Breast epithelium (tissue), 3 donors: ENCODE results near the gene SCN1A.

Experiments used
- POLR2A ChIP-seq: fragments of 450-650 bp; IDR thresholded peaks from one replicate; pipeline ENCODE4 v1.6.1; 2016; ENCODE audit warnings: antibody characterized with exemption, mild to moderate bottlenecking, moderate library complexity
- TF ChIP-seq, protein P1 (sequence below), 3 donors: fragments of 450-650 bp; IDR thresholded peaks; one replicate each; pipeline ENCODE4 v1.5.1; 2016 to 2017; ENCODE audit warnings: antibody characterized with exemption in 3 of 3, mild to moderate bottlenecking in 3 of 3, moderate library complexity in 3 of 3

DNA sequence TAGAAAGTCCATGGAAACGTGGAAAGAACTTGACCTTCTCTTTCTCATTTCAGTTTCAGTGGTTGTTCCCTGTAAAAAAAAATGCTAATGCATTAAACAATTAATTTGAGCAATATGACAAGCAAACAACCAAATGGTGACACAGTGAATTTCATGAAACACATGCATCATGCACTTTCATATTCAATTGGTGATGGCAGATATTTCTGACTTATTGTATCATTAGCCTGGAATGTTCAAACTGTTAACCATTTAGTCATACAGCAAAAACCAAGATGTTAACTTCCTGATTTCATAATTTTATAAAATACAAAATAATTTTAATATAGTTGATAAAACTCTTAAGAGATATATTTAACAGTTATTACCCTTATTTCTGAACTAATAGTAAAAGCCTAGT, 85.5 kb downstream of the SCN1A start:
- TF ChIP-seq POLR2A: no peak
- TF ChIP-seq, protein P1, sequence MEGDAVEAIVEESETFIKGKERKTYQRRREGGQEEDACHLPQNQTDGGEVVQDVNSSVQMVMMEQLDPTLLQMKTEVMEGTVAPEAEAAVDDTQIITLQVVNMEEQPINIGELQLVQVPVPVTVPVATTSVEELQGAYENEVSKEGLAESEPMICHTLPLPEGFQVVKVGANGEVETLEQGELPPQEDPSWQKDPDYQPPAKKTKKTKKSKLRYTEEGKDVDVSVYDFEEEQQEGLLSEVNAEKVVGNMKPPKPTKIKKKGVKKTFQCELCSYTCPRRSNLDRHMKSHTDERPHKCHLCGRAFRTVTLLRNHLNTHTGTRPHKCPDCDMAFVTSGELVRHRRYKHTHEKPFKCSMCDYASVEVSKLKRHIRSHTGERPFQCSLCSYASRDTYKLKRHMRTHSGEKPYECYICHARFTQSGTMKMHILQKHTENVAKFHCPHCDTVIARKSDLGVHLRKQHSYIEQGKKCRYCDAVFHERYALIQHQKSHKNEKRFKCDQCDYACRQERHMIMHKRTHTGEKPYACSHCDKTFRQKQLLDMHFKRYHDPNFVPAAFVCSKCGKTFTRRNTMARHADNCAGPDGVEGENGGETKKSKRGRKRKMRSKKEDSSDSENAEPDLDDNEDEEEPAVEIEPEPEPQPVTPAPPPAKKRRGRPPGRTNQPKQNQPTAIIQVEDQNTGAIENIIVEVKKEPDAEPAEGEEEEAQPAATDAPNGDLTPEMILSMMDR (IDR thresholded peaks at IDR 0.05): no peak
